GM19238 (cell line): ENCODE results near the gene RGMB.

Source experiments
- DNase-seq: peaks from one replicate; pipeline ENCODE4 v3.0.0; 2011; ENCODE audit warnings: low spot score; ENCODE audit not compliant: insufficient read length

The RGMB gene

DNA sequence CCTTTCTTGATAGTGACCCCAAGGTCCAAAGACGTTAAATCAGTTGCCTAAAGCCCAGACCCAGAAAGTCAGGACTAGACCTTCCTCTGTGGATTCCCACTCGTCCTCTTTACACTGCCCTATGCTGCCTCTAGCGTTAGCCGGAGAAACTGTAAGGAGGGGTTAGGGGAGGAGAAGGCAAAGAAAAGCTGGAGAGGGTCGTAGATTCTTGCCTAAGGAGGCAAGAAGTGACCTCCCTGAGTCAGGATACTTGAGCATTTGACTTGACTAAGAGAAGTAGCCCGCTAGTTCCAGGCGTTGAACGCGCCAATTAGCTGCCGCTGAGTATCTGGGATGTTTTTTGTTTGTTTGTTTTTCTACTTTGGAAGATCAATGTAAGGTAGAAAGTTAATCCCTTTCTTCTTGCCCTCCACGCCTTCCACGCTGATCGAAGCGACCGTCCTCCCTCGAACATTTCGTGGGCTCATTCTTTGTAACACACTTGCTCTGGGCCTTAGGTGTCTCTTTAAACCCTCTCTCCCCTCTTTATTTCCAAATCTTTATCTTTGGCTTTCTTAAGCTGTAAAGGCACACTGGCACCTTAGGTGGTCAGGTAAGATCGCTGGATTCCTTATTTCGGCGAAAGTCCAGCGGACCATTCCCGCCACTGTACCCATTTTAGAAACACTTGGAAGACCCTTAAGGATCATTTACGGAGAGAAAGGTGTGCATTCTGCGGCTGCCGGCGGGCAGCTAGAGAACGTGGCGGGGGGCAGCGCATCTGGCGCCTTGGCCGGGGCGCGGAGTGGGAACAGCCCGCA, 5.1 kb upstream of the RGMB start:
- peak; percentile 26 for DNase-seq

DNA sequence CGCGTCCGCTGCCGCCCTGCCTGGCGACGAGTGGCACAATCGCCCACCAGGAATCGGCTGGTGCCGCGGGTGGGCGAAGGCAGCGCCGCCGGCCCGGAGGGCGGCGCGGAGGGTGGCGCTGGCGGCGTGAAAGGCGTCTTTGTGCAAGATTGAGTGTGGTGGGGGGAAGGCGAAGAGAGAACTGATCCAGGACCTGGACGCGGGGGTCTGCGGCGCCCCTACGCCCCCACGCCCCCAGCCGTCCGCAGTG, 4.6 kb upstream of the RGMB start:
- DNase-seq, result no peak

DNA sequence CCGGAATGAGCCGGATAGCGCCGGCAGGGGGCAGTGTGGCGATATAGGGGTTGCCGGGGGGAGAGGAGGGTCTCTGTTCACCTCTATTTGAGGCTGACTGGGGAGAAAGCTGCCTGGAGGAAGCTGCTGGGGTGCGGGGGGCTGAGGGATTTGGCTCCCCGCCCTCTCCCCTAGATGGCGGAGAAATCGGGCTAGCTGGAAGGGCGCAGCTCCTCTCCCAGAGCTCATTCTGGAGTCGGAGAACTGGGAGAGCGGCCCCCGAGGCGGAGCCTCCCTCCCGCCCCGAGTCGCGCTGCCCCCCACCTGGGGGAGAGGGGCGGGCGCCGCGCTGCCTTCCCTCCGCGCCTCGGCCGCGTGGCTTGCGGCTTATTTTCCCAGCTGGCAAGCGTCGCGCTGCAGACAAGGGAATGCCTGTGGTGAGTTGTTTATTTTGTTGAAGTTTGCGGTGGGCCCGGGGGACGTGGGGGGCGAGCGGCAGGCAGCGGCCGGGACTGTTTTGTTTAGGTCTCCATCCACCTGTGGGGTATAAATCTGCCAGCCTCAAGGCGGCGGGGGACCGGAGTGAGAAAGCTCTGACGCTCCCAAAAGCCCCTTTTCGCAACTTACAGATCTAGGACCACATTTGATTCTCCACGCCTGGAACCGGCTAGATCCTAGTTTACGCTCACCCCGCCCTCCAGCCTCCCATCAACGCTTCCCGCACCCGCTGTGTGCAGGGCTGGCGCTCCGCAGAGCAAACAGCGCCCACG, 4.1 kb upstream of the RGMB start:
- peak; percentile 14 for DNase-seq

DNA sequence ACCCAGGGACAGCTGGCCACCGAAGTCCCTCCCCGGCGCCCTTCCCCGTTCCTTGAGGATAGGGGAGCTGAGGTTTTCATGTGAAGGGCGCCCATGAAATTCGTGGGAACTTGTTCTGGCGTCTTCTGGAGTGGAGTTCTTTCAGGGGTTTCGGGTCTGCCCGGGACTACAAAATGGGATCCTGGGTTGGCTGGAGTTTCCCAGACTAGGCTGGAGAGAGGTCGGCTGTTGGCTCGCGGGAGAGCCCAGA, 3.6 kb upstream of the RGMB start:
- no peak for DNase-seq

DNA sequence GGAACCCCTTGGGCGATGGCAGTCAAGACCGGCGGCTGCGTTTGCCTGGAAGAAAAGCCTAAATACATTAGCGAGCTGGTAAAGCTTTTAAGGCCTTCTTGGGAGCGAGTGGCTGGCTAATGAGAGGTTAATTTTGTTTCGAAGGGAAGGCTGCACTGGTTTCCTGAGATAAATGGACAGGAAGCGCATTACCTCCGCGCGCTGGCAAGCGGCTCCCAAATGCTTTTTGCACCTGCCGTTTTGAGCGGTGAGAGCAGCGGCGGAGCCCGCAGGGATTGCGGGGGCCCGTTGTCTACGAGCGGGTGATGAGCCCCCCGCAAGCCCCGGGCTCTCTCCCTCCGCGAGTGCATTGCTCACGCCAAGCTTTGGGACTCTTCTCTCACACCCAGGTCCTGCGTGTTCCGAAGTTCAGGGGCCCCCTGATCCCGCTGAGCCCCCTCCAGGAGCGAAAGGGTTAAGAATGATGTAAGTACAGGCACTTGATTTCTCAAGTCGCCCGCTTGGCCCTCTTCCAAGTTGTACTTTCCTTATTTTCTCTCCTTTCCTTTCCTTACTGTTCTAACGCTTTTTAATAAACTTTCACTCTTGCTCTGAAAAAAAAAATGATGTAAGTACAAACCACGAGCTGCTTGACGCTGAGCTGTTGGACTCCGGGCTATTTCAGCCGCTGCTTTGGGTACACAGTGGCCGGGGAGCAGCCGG, 3.1 kb upstream of the RGMB start:
- peak; percentile 3 for DNase-seq

DNA sequence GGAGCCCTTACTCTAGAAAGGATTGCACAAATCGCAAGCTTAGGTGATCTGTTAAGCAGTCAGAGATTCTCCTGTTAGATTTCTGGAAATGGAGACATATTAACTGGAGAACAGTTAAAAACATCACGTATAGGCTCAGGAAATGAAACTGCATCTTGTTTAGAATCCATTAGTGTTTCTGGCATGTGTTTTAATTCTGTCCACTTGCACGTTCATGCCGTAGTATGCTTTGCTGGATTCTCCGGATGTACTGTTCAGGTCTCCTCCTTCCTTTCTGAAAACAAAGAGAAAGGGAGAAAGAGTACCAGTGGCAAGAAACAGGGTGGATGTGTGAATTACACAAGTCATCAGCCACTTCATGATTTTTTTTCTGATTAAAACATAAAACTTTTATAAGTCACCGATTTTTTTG, 2.5 kb upstream of the RGMB start:
- DNase-seq, result no peak

DNA sequence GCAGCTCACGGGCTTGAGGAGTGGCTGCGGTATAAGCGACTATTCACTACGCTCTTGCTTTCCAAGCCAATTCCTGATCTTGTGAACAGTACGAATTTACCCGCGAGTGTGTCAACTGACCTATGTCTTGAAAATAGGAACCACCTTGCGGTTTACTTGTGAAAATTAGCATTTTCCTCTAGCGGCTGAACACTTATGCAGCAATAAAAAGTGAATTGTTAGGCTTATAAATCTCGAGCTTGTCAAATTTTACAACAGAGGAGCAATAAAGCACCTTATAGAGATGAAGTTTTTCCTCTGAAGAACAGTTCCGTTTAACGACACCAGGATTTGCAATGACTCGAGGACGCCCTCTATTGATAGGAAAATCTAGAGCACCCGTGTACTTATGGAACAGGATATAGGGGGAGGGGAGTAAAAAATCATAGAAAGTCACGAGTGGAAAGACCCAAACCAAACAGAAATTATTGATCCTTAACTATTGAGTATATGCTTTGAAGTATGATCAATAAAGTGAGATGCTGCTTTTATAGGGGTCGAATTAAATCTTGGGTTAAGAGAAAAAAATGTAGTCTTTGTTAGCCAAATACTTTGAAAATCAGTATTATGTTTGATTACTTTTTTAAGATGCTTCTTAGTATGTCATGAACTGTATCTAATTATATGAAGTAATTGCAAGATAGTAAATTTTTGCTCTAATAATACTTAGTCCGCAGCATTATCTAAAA, 1.9 kb upstream of the RGMB start:
- peak; percentile 44 for DNase-seq

DNA sequence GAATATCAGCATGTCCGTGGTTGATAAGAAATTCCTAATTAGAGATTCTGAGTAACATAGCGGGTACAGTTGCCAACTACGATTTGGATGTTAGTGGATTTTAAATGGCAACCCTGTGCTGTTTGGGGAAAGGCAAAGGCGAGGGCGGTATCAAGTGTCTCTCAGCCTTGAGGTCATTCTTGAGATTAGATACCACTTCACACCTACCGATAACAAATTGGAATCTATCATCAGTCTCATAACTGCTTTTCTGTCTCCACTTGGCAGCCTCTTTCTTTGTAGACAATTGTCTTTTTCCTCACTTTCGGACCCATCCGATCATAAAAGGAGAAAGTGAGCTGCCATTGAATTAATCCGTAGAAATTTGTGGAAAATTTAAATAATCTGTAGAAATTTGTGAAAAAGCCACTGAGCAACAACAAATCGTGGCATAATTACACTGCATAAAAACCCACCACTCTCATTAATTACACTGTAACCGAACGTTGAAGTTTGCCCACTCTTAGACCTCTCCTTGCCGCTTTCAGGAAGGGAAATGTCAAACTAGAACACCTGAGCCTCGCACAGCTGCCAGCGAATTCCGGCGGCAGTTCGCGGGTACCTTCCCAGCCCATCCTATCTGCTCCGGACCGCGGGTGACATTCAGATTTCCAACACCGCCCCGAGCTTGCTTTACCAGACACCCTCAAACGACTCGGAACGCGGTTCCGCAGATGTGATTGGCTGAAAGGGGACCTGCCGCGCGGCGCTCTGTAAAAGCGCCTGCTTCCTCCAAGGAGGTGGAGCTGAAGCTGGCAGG, 849 bp upstream of the RGMB start:
- peak; percentile 13 for DNase-seq

DNA sequence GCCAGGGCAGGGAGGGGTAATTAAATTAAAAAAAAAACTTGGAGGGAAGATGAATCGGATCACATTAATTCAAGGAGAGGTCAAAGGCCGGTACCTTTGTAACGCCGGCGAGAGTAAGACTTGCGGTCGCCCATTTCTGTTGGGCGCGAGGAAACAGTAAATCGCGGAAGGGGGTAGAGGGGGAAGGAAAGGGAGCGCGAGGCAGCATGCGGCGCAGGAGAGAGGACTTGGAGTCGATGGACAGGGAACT, 324 bp upstream of the RGMB start:
- DNase-seq, result no peak

DNA sequence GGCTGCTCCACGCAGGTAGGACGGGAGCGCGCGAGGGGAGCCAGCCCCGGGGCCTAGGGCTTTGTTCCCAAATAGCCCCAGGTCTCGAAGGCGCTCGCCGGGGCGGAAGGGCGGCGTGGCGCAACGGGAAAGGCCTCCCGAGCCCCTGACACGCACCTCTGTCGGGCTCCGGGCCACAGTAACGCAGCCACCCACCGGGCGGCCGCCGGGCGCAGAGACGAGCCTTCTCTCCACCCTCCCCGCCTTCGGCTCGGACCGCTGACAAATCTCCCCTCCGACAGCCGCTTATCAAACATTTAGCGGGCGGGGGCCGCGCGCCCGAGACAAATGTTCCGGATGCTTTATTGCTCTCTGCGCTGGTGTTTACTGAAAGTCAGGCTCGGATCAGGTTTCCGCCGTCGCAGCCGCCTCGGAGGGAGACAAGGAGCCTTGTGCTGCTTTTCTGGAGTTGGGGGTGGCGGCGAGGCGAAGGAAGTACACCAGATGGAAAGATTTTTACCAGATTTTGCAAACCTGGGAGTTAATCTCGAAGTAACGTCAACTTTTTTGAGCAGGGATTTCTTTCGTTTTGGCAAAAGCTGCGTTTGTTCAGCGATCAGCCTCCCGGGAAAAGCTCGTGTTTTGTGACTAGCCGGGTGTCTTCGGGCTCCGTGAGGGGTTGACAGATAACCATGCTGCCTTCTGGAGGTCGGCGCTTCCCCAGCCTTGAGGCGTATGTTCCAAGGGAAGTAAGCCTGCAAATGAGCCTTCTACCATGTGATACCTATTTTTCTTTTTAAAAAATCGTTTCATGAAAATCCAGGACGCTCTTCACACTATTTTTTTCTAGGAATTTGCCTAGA, 950 bp downstream of the RGMB start:
- DNase-seq, result peak; percentile 29

DNA sequence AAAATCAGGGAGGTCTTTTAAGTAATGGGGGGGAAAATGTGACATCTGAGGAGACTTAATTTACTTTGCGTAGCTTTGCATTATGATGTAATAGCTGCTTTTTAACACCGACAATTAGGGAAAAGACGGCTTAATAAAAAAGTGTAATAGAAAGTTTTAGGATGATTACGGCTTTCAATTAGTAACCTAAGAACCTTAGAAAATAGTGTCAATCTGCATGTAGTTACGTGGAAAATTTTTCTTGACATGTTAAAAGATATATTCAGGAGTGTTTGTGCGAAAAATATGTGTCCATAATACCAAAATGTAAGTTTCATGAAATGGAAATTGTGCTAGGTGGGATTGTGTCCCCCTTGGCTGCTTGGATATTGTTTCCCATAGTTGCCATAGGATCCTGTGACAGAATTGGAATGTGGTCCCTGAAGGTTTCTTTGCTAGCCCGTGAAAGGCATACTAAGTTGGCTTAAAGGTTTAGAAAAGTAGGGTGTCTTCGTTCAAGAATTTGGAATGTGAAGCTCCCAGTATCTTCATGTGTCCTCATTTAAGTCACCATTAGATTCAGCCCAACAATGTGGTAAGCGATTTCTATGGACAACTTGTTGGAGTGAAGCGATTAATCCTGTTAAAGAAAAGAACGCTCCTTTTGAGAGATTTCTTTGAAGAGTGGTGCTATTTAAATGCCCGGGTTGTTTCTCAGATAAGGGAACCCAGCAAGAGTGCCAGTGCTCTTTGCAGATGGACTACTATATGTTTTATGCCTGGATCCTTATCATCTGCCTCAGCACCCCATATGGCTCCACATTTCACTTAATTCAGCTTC, 2.0 kb downstream of the RGMB start:
- DNase-seq, result no peak

DNA sequence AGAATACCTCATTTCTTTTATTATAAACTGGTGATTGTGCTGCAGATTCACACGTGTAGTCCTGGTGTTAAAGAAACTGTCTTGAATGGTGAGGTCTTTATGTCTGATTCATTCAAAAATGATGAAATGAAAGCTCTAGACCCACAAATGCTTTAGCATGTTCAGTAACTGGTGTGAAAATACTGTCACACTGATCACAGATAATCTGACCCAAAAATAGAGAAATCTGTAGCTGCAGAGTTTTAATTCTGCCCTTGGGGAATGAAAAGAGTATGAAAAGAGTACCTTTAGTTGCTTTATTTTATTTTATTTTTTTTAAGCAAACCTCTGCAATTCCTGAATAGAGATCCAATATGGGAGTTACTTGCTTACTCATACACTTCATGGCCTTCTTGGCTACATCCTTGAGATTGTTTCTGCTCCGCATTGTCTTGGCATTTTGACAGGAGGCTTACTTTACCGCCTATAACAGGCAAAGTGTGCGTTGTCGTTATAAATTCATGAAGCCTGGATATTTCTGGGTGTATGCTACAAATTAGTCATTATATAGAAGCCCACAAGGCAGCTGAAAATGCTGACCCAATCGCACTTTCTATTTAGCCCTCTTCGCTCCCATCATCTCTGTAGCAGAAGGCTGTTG, 2.7 kb downstream of the RGMB start:
- DNase-seq, result no peak

DNA sequence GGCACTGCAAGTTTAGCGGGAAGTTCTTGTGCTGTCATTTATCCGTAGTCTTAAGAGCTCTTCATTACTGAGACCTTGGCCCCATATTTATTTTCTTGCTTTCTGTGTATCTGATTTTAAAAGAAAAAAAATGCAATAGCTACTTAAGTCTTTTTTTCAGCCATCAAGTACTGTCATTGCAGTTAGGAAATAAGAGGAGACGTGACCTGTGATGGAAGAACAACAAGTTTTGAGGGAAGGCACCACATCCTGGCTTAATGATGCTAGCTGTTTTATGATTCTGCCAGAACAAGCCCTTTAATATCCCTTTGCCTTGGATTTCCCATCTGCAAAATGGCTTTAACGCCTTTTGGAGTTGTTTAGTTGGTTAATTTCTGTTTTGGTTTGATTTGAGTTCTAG, 3.8 kb downstream of the RGMB start:
- no peak for DNase-seq

DNA sequence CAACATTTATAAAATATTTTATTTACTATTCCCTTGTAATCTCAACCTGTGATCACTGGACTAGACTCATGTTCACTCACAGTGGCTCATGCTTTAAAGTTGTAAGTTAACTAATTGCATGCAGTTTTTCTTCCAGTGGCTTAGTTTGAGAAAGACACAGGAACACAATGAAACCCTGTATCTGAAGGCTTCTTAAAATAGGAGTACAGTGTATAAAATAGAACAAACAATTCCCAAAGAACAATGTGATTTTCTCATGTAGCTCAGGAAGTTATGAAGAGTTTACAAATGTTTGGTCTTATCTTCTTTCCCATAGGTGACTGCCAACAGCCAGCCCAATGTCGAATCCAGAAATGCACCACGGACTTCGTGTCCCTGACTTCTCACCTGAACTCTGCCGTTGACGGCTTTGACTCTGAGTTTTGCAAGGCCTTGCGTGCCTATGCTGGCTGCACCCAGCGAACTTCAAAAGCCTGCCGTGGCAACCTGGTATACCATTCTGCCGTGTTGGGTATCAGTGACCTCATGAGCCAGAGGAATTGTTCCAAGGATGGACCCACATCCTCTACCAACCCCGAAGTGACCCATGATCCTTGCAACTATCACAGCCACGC, 5.9 kb downstream of the RGMB start:
- no peak for DNase-seq

DNA sequence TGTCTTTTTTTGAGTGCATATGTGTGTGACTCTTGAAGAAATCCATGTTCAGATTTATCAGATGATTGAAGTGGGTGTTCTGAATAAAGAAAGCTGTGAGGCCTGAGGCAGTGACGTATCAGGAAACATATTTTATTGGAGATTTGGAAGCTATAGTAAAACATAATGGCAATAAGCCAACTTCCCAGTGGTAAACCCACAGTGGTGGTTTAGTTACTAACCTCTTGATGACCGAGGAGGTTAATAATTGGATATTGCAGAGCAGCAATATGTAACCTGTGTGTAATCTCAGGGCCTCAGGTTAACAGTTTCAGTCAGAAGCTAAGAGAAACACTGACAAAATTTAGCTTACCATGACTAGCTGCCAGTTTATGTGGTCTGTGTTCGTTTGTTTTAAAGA, 6.9 kb downstream of the RGMB start:
- DNase-seq, result no peak

DNA sequence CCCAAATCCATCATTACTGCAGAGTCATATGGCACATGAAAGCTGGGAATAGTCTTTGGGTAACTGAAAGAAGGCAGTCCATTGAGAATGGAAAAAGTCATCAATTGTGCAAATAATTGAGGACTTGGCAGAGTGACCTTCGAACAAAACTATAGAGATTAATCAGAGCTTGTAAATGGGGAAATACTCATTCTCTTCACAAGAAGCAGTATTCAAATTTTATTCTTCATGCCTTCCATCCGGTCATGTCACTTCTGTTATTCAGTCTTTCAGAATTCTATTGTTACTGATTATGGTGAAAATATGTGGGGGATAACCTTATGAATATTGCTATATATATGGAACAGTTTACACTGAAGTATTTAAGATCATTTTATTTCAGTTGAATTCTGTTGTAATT, 8.1 kb downstream of the RGMB start:
- no peak for DNase-seq

DNA sequence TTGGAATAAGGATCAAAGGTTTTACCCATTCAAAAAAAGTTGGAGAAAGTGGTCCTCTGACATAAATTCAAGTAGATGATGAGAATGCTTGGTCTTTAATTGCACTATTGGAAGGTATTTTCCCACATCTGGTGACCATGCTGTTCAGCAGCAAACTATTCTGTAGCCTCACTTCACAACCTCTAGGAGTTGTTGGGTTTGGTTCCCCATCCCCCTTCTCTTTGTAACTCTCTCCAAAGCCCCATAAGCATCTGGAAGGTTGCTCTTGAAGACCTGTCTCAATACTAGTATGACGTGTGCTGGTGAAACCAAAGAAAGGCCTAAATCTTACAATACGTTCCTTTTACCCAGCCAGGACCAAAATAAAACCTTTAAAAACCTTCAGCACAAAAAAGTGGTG, 8.5 kb downstream of the RGMB start:
- DNase-seq, result no peak

DNA sequence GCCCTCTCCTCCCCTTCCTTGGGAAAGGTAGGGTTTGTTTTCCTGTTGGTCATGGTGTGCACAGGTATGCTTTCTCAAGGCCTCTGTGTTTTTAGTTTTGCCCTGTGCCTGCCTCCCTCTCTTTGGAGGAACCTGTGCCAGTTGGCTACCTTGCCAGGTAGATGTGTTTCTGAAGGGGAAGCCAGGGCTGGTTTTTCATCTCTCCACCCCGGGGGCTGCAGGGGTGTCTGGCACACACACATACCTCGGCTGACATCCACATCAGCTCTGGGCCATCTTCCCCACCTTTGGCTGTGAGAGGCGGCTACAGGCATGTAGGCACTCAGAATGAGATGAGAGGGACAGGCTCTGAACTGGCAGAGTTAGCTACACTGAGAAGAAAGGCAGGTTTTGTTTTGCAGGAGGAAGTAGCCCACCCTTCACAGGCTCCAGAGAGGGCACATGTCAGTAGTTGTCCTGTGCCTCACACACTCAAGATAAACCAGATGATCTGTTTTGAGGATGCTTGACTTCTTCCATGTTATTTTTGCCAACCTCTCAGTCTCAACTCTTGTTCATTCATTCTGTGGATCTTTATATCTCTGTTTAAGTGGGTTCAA, 9.7 kb downstream of the RGMB start:
- DNase-seq, result no peak

DNA sequence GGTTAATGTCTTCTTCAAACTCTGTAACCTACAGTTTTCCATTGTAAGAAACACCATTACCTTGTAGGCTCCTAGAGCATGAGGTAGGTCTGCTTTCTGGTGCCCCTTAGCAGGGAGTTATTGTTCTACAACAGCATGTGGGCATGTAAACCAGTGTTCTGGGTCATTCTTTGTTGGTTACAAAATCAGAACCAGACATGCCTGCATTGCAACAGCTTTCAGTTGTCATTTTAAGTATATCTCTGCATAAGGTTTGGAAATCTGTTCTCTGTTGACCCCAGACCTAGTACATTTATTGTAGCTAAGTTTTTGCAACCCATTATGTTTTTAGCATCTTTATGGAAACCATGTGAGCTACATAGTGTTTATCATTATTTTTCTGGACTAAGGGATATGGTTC, 10.9 kb downstream of the RGMB start:
- no peak for DNase-seq
